Duodenal mucosa (tissue), 2 donors: ENCODE results near the gene PDPN.

Experiments used
- H3K27ac ChIP-seq: one replicate; pipeline ENCODE4 v1.7.0; 2013; ENCODE audit warnings: low read depth, low read length
- H3K27me3 ChIP-seq, 2 donors: one replicate each; pipeline ENCODE4 v1.7.0; 2013; ENCODE audit warnings: low read length in 2 of 2, control low read depth in 1 of 2; ENCODE audit not compliant: insufficient read depth in 2 of 2, control insufficient read depth in 1 of 2
- H3K36me3 ChIP-seq, 2 donors: one replicate each; pipeline ENCODE4 v1.7.0; 2013; ENCODE audit warnings: low read length in 2 of 2, control low read depth in 1 of 2; ENCODE audit not compliant: insufficient read depth in 2 of 2, control insufficient read depth in 1 of 2
- H3K4me1 ChIP-seq, 2 donors: one replicate each; pipeline ENCODE4 v1.7.0; 2013; ENCODE audit warnings: low read length in 2 of 2, control low read depth in 1 of 2; ENCODE audit not compliant: insufficient read depth in 2 of 2, control insufficient read depth in 1 of 2
- H3K4me3 ChIP-seq, 2 donors: one replicate each; pipeline ENCODE4 v1.7.0; 2013; ENCODE audit warnings: low read length in 2 of 2, low read depth in 1 of 2
- H3K9ac ChIP-seq, 2 donors: one replicate each; pipeline ENCODE4 v1.7.0; 2013; ENCODE audit warnings: low read length in 2 of 2, low read depth in 1 of 2
- H3K9me3 ChIP-seq, 2 donors: one replicate each; pipeline ENCODE4 v1.7.0; 2013; ENCODE audit warnings: low read length in 2 of 2, control low read depth in 1 of 2; ENCODE audit not compliant: control insufficient read depth in 1 of 2

The PDPN gene

DNA sequence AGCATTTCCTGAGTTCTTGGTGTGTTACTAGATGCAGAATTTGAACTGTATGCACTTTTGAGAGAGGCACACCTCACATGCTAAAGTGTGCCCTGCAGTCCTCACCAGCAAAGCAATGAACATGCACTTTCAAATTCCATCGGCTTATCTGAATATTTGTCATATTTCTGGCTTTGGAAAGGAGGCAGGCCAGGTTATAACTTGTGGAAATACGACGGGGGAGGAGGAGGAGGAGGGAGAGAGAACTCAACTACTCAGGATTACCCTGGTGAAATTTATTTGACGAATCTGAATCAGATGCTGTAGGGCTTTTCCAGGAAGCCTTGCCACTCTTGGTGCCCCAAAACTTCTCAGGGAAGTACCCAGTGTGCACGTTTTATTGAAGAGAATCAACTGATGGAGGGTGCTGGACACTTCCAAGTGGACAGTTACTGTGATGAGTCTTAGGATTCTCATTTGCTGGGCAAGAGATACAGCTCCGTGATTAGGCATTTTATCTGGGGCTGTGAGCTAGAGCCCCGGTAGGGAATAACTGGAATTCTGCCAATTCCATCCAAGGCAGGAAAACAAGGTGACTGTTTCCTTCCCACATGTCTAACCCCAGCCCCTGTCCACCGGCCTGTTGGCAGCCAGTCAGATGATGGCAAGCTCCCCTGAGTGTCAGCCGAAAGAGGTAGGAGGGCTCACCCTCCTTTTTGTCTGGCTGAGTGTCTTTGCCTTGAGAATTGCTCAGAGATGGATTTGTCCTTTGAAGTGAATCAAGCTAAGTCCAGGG, 3.8 kb downstream of the PDPN start:
- H3K4me1 ChIP-seq = no peaks in the 10 kb centered on the region
- H3K27ac ChIP-seq = no peak overlapping the region
- H3K4me3 ChIP-seq = no peak overlapping the region

GRCh38 chr1:13588946-13589796, 5.5 kb downstream of the PDPN start:
- H3K27ac ChIP-seq = no peak overlapping the region
- H3K36me3 ChIP-seq = no peaks in the 10 kb centered on the region
- no peaks in the 10 kb centered on the region for H3K9me3 ChIP-seq
- no peak overlapping the region for H3K9ac ChIP-seq
- H3K4me3 ChIP-seq = no peak overlapping the region
- peaks cover 0 to 3% of the 10 kb centered on the region in 2 donors for H3K4me1 ChIP-seq
- H3K27me3 ChIP-seq = peaks cover 17 to 18% of the 10 kb centered on the region in 2 donors

More for the DNA sequence above, 3.8 kb downstream of the PDPN start:
- Histone ChIP-seq H3K9me3 (no peaks in the 10 kb centered on the region), H3K36me3 (no peaks in the 10 kb centered on the region), H3K9ac (no peak overlapping the region), H3K27me3 (peaks cover 19 to 30% of the 10 kb centered on the region in 2 donors)

- Histone ChIP-seq H3K9me3 (no peaks in the 10 kb centered on the region), H3K4me3 (no peak overlapping the region), H3K4me1 (peaks cover 0 to 5% of the 10 kb centered on the region in 2 donors), H3K27me3 (peaks cover 5% of the 10 kb centered on the region in 2 donors), H3K9ac (no peak overlapping the region), H3K27ac (no peak overlapping the region), H3K36me3 (no peaks in the 10 kb centered on the region)
These were observed 6.9 kb downstream of the PDPN start for GRCh38 chr1:13590486-13590885.

DNA sequence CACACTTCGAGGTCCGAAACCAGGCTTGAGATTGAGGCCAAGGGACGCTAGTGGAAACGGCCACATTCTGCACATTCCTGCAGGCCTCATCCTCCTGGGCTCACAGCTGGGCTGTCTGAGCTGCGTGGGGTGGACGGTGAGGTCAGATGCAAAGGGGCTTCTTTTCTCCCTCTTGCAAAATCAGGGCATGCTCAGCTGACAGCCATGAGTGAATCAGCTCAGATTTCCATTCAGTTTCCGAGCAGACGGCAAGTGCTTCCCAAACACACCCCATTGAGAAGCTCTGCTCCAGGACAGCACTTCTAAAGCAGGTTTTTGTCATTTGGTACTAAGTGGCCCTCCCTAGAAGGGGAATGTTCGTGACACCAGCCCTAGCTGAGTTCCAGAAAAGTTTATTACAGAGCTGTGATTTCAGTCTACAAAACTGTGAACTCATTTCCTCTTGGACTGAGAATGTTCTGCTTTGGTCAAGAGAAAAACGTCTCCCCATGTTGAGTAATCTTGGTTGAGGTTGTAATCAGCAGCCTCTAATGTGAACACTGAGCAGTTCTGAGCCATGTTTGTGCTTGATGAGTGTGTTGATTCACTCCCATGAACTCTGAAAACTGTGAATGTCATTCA, 10.0 kb downstream of the PDPN start:
- Histone ChIP-seq H3K4me1 (peaks cover 0 to 5% of the 10 kb centered on the region in 2 donors), H3K9ac (no peak overlapping the region), H3K36me3 (no peaks in the 10 kb centered on the region), H3K27me3 (peaks cover 3 to 4% of the 10 kb centered on the region in 2 donors), H3K4me3 (no peak overlapping the region), H3K27ac (no peak overlapping the region), H3K9me3 (no peaks in the 10 kb centered on the region)

GRCh38 chr1:13595411-13595810, 11.8 kb downstream of the PDPN start:
- Histone ChIP-seq H3K27me3 (peaks cover 3 to 4% of the 10 kb centered on the region in 2 donors), H3K4me1 (peaks cover 0 to 5% of the 10 kb centered on the region in 2 donors), H3K36me3 (no peaks in the 10 kb centered on the region), H3K27ac (no peak overlapping the region), H3K4me3 (no peak overlapping the region), H3K9me3 (no peaks in the 10 kb centered on the region), H3K9ac (no peak overlapping the region)

DNA sequence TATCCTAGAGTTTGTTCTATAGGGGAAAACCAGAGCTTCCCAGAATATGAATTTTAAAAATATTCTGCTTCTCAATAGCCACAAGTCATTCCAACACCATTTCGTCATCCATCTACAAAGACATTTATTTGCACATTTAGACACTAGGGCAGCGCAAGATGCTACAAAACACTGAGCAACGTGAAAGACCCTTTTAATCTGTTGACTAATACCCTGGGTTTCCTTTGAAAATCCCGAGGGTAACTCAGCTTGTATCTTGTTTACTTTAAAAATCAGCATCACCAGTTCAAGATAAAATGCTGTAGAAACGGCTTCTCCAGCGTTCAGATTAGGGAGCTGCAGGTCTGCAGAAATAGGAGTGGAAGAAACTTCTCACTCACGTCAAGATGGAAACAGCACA, 13.5 kb downstream of the PDPN start:
- H3K36me3 ChIP-seq = no peaks in the 10 kb centered on the region
- no peak overlapping the region for H3K27ac ChIP-seq
- no peak overlapping the region for H3K4me3 ChIP-seq
- H3K9ac ChIP-seq = no peak overlapping the region
- peaks cover 3 to 4% of the 10 kb centered on the region in 2 donors for H3K27me3 ChIP-seq
- H3K4me1 ChIP-seq = peaks cover 0 to 5% of the 10 kb centered on the region in 2 donors
- no peaks in the 10 kb centered on the region for H3K9me3 ChIP-seq

DNA sequence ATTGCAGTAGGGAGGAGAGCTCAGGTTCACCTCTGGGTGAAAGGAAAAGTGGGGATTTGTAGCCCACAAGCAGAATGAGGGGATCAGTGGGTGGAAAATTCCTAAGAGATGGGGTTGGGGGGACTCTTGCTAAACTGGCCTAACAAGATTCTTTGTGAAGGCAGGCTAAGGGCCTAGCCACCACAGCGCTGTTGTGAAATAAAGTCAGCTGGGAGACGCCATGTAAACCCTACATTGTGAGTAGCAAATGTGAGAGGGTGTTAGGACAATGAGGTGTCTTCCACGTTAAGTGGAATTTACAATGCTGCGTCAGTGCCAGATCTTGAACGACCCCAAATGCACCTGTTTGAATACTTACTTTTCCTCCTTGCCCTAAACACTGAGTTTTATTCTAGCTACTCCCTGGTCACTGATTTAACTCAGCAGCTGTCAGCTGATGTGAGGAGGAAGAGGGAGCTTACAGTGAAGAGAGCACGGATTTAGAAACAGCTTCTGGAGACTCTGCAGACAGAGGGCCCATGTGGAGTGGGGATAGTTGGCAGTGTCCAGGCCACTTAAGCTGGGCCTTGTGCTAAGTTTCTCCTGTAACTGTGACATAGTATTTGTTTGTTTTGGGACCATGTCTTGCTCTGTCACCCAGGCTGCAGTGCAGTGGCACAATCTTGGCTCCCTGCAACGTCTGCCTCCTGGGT, 17.3 kb downstream of the PDPN start:
- Histone ChIP-seq H3K36me3 (no peaks in the 10 kb centered on the region), H3K4me3 (no peak overlapping the region), H3K9ac (no peak overlapping the region), H3K9me3 (no peaks in the 10 kb centered on the region), H3K27ac (no peak overlapping the region), H3K4me1 (no peaks in the 10 kb centered on the region), H3K27me3 (peaks cover 0 to 4% of the 10 kb centered on the region in 2 donors)

DNA sequence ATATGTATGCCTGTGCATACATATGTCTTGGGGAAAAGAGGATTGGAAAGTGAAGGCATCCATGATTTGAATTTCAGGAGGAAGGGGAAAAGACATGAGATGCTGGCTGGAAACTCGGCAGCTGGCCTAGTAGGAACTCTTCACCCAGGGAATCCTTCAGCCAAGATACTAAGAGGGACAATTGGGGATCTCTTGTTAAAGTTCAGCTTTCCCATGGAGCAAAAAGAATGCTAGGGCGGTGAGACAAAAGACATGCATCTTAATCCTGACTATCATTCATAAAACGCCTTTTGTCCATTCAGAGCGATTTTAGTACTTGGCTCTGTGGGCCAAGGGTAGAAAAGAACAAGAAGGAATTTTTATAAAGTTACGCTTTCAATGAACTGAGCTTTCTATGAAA, 20.5 kb downstream of the PDPN start:
- Histone ChIP-seq H3K27ac (no peak overlapping the region), H3K27me3 (no peaks in the 10 kb centered on the region), H3K36me3 (no peaks in the 10 kb centered on the region), H3K4me1 (no peaks in the 10 kb centered on the region), H3K4me3 (no peak overlapping the region), H3K9me3 (no peaks in the 10 kb centered on the region), H3K9ac (no peak overlapping the region)

DNA sequence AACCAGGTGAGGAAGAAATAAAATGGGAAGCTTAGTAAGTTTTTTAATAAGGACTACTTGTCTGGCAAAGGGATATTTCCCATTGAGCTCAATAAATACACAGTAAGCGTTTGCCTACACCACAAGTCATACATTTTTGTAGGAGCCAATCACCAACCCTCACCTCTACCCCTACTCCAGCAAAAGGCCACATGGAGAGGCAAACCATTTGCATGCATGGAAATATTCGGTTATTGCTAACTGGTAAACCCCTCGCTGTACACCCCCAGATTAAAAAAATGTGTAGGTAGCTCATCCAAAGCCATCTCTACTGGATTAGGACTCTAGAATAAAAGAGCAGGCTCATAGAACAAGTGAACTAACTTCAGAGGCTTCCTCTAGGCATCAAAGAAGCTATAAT, 21.1 kb downstream of the PDPN start:
- Histone ChIP-seq H3K9ac (no peak overlapping the region), H3K4me3 (no peak overlapping the region), H3K27me3 (no peaks in the 10 kb centered on the region), H3K27ac (no peak overlapping the region), H3K36me3 (no peaks in the 10 kb centered on the region), H3K4me1 (no peaks in the 10 kb centered on the region), H3K9me3 (no peaks in the 10 kb centered on the region)
